ENCODE results near the gene RASEF.
A peak's percentile ranks its signal among the peaks of the same experiment; 100 is the strongest.
"Not testable (repeated sequence)": the region's sequence is repeated elsewhere in the genome, so short reads cannot be mapped to it uniquely, and the experiment has no call there.

Gene RASEF

GRCh38 chr9:82991671-82992070 lies 71.3 kb downstream of the RASEF start:
- DNase-seq (ENCODE audit: low read depth, low spot score): no peak
- no peak overlapping the region for H3K4me3 ChIP-seq (ENCODE audit: low read length)

- no peak overlapping the region for H3K4me3 ChIP-seq (ENCODE audit: low read length)
- no peak for DNase-seq (ENCODE audit: low read depth, low spot score)
Measured at GRCh38 chr9:82989929-82990328, 73.0 kb downstream of the RASEF start.

DNA sequence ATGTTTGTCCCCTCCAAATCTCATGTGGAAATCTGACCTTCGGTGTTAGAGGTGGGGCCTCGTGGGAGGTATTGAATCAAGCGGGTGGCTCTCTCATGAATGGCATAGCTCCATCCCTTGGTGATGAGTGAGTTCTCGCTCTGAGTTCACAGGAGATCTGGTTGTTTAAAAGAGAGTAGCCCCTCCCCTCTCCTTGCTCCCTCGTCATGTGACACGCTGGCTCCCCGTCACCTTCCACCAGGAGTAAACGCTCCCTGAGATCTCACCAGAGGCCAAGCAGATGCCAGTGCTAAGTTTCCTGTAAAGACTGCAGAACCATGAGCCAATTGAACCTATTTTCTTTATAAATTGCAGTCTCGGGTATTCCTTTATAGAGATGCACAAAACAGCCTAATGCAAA lies 74.5 kb downstream of the RASEF start:
- no peak overlapping the region for H3K4me3 ChIP-seq (ENCODE audit: low read length)
- no peak for DNase-seq (ENCODE audit: low read depth, low spot score)

GRCh38 chr9:82987370-82988189 lies 75.4 kb downstream of the RASEF start:
- DNase-seq (ENCODE audit: low read depth, low spot score): no peak
- H3K4me3 ChIP-seq (ENCODE audit: low read length): no peak overlapping the region

DNA sequence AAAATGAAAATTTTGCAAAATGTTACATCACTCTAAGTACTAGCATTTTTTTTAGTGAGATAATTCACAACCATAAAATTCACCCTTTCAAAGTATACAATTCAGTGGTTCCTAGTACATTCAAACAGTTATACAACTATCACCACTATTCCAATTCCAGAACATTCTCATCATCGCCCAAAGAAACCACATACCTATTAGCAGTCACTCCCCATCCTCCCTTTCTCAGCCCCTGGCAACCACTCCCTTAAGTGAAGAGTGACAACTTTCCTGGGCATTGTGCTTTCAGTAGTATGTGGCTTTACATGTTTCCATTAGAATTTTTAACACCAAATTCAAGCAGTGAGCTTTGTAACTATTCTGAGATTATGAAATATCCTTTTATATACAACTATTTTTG lies 81.4 kb downstream of the RASEF start:
- DNase-seq (ENCODE audit: low read depth, low spot score): no peak
- H3K4me3 ChIP-seq (ENCODE audit: low read length): no peak overlapping the region

DNA sequence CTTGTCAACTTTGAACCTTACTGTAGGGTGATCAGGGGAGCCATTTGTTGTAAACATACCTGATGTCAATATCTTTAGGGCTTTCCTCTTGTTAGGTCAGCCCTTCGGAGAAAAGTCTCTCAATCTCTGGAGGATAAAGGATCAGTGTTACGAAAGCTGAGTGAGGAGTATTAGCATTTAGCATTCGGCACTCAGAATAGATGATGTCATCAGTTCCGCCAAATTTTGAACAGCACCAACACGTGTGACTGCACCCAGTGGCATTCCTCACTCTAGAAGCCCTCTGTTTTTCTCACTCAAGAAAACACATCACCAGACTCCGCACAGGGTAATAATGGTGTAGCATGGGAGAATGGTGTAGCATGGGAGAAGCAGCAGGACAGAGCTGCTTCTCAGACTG lies 87.8 kb downstream of the RASEF start:
- H3K4me3 ChIP-seq (ENCODE audit: low read length): no peak overlapping the region
- DNase-seq (ENCODE audit: low read depth, low spot score): no peak

GRCh38 chr9:82972446-82972845 lies 90.5 kb downstream of the RASEF start:
- DNase-seq (ENCODE audit: low read depth, low spot score): no peak
- no peak overlapping the region for H3K4me3 ChIP-seq (ENCODE audit: low read length)

GRCh38 chr9:82970359-82970758 lies 92.6 kb downstream of the RASEF start:
- no peak overlapping the region for H3K4me3 ChIP-seq (ENCODE audit: low read length)
- no peak for DNase-seq (ENCODE audit: low read depth, low spot score)

GRCh38 chr9:82969291-82969690 lies 93.7 kb downstream of the RASEF start:
- H3K4me3 ChIP-seq (ENCODE audit: low read length): no peak overlapping the region
- DNase-seq (ENCODE audit: low read depth, low spot score): no peak

DNA sequence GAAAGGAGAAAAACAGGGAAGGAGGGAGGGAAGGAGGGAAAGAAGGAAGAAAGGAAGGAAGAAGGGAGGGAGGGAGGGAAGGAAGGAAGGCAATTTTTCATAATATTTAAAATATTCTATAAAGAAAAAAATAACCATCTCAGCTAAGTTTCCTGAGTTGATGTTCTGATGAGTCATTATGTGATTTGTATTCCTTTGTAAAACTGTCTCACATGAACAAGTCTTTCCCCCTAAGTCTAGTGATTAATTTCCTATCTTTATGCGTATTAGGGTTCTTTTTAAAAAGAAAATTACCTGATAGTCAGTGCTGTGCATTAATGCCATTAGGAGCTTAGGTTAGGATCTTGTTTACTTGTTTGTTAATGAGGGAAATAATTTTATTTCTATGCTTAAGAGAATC lies 94.1 kb downstream of the RASEF start:
- no peak for DNase-seq (ENCODE audit: low read depth, low spot score)
- no peak overlapping the region for H3K4me3 ChIP-seq (ENCODE audit: low read length)

GRCh38 chr9:82968388-82968787 lies 94.6 kb downstream of the RASEF start:
- DNase-seq (ENCODE audit: low read depth, low spot score): no peak
- H3K4me3 ChIP-seq (ENCODE audit: low read length): no peak overlapping the region

DNA sequence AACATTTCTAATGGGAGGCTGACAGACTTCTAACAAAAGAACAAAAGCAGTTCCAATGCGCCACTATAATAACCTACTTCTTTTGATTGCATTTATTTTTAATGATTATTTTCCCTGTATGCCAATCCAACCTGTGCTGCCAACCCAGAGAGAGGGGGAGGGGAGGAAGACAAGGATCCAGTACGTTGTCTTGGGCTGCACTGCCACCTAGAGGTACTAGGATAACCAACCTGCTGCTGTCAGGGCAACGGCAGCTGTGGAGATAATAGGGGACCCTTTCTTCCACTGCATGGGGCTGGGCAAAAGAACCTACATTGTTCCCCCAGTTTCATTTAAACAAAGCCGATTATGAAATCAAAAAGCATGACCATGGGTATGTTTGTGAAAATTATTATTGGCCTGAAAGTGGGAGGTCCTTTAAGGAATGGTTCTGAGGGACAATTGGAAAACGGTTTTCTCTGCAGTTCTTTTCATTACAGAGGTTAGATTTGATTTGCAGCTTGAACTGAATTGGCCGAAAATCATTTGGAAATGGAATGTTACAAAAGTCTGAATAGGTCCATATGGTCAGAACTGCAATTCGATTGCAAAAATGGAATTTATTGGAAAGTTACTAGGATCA lies 101.3 kb downstream of the RASEF start:
- peak; percentile 80 for DNase-seq (ENCODE audit: low read depth, low spot score)
- H3K4me3 ChIP-seq (ENCODE audit: low read length): no peak overlapping the region

- no peak overlapping the region for H3K4me3 ChIP-seq (ENCODE audit: low read length)
- no peak for DNase-seq (ENCODE audit: low read depth, low spot score)
Measured at GRCh38 chr9:82957529-82958379, 105.2 kb downstream of the RASEF start.

DNA sequence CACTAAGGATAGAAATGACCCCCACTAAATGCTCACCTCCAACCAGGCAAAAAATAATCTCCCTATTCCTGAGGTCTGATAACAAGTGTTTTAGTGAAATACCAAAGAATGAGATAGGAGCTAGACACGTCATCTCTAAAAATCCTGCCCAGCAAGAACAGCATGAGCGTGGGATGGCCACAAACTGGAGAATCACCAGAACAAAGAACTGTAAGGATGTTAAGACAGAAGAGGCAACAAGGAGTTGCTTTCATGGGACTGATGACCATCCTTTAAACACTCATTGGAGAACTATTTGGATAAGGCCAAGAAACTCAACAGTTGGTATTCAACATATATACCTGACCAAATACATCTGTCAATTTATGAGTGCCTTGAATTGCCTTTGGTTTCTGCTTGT lies 113.7 kb downstream of the RASEF start:
- no peak overlapping the region for H3K4me3 ChIP-seq (ENCODE audit: low read length)
- no peak for DNase-seq (ENCODE audit: low read depth, low spot score)

DNA sequence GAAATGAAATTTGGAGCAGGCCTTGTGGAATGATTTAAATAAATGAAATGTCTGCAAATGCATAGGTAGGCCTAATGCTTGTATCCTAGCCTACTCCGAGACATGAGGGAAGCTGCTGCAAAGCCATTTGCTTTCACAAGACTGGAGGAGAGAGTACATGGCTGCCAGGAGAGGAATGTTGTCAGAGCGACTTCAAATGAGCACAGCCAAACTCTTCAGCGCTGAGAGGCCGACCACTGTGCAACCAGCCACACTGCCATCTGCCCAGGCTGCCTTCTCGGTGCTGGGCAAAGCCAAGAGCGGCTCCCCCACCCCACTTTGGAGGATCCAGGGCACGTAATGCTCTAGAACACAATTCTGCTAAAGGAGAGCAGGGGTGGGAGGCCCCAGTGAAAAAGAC lies 122.6 kb downstream of the RASEF start:
- H3K4me3 ChIP-seq (ENCODE audit: low read length): no peak overlapping the region
- DNase-seq (ENCODE audit: low read depth, low spot score): no peak

DNA sequence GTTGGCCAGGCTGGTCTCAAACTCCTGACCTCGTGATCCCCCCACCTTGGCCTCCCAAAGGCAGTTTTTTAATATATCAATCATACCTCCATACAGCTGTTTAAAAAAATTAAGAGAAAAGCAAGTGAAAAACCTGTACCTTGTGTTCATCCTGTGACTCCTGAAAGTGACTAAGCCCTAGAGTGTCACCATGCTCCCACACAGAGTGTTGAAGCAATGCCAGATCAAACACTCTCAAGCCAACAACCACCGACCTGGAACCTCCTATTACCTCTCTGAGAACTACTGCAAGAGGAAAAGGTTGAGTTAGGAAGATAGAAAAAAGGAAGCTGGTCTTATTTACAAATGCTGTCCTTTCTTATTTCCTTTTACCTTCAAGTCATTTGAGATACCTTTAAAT lies 123.5 kb downstream of the RASEF start:
- no peak overlapping the region for H3K4me3 ChIP-seq (ENCODE audit: low read length)
- DNase-seq (ENCODE audit: low read depth, low spot score): no peak

DNA sequence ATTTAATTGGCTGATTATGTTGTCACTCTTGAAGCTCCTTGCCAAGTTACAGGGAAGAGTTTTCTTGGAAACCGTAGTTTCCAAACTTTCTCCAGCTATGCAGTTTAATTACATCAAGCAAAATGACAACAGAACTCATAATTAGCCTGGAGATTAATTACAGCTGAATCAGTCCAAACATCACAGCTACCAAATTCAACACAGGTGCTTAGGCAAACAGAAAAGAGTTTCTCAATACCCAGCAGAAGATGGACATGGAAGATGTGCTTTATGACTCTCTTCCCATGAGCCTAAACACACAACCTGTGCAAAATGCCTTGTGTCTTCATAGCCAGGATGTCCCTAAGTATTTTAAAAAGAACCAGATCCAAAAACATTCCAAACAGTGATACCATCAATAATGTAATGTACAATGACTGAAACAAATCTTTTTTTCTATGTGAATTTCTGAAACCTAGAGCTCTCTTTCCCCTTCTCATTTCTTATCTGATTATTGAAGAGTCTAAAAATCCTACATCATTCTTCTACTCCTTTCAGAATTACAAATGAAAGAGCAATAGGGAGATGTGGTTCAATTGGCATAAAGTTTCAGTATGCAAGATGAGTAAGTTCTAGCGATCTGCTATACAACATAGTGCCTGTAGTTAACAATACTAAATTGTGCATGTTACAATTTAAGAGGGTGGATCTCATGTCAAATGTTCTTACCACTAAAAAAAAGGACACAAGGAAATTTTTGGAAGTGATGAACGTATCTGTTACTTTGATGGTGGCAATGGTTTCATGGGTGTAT lies 124.3 kb downstream of the RASEF start:
- no peak for DNase-seq (ENCODE audit: low read depth, low spot score)
- no peak overlapping the region for H3K4me3 ChIP-seq (ENCODE audit: low read length)

- H3K4me3 ChIP-seq (ENCODE audit: low read length); DNase-seq (ENCODE audit: low read depth, low spot score): not testable (repeated sequence)
Measured at GRCh38 chr9:82936561-82936960, 126.4 kb downstream of the RASEF start.

DNA sequence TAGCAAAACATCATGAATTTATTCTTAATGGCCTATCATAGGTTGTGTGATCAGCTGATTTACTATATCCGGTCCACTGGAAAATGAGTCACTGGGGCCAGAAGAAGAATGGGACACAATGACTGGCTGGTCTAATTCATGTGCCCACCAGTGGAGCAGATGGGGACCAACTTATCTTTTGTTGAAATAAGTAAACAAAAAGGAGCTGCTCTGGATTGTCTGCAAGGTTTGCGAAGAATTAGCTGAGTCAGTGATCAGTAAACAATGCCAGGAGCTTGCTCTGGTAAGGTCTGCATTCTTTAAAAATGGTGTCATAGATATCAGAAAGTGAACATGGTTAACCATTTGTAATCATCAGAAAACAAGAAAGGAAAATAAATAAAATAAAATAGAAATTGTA lies 128.0 kb downstream of the RASEF start:
- no peak for DNase-seq (ENCODE audit: low read depth, low spot score)

More for the DNA sequence above, 128.0 kb downstream of the RASEF start:
- no peak overlapping the region for H3K4me3 ChIP-seq (ENCODE audit: low read length)

Data from Jurkat, Clone E6-1 (cell line).